Measurements from ENCODE around the gene NAMPT. TPM values are rescaled to one million over a fixed set of nuclear protein-coding genes. Genes with fewer than 3 reads are reported as not detected.

Gene NAMPT
- total RNA-seq, 6 experiments from 2014 or later: 118 to 726 (median 515) TPM

GRCh38 chr7:106313456-106313901 is 28.7 kb upstream of the NAMPT start:
- no peak for TF ChIP-seq POLR2A (IDR thresholded peaks at IDR 0.05)
- no peak for TF ChIP-seq CTCF (IDR thresholded peaks at IDR 0.05)
- H3K9me3 ChIP-seq: no peaks in the 10 kb centered on the region
- DNase-seq (no peak), ATAC-seq (peak in 1 of 4 donors; percentile 81)
- H3K27me3 ChIP-seq: no peaks in the 10 kb centered on the region
- no peaks in the 10 kb centered on the region for H3K4me1 ChIP-seq
- peak overlapping the region in 2 of 3 donors; percentile 19 to 20 for H3K27ac ChIP-seq
- H3K4me3 ChIP-seq: no peak overlapping the region
- WGBS (ENCODE audit: insufficient coverage, low coverage, low lambda C conversion rate, missing lambda C conversion rate): 40% methylated on average over 2 of the region's 2 CpGs
- intact Hi-C loops (cut with DNase I): no loop called here
- H3K36me3 ChIP-seq: no peaks in the 10 kb centered on the region

GRCh38 chr7:106312906-106313305 is 28.1 kb upstream of the NAMPT start:
- Histone ChIP-seq H3K36me3 (no peaks in the 10 kb centered on the region), H3K27ac (peak overlapping the region in 1 of 3 donors; percentile 19), H3K27me3 (no peaks in the 10 kb centered on the region), H3K4me1 (no peaks in the 10 kb centered on the region), H3K4me3 (no peak overlapping the region), H3K9me3 (no peaks in the 10 kb centered on the region)
- intact Hi-C loops (cut with DNase I): no loop called here
- TF ChIP-seq POLR2A (IDR thresholded peaks at IDR 0.05) (no peak), CTCF (IDR thresholded peaks at IDR 0.05) (no peak)
- WGBS (ENCODE audit: insufficient coverage, low coverage, low lambda C conversion rate, missing lambda C conversion rate): 59% methylated on average over 2 of the region's 2 CpGs
- ATAC-seq: no peak
- no peak for DNase-seq

GRCh38 chr7:106312099-106312871 is 27.5 kb upstream of the NAMPT start:
- no peaks in the 10 kb centered on the region for H3K4me1 ChIP-seq
- whole genome bisulfite sequencing (ENCODE audit: insufficient coverage, low coverage, low lambda C conversion rate, missing lambda C conversion rate): 66% methylated on average over 4 of the region's 4 CpGs
- no peak for DNase-seq
- intact Hi-C loops (cut with DNase I): no loop called here
- H3K4me3 ChIP-seq: no peak overlapping the region
- no peak for TF ChIP-seq POLR2A (IDR thresholded peaks at IDR 0.05)
- no peak for TF ChIP-seq CTCF (IDR thresholded peaks at IDR 0.05)
- H3K27me3 ChIP-seq: no peaks in the 10 kb centered on the region
- H3K36me3 ChIP-seq: no peaks in the 10 kb centered on the region
- no peaks in the 10 kb centered on the region for H3K9me3 ChIP-seq
- ATAC-seq: no peak
- H3K27ac ChIP-seq: no peak overlapping the region

- H3K4me3 ChIP-seq: no peak overlapping the region
- intact Hi-C loops (cut with DNase I): no loop called here
- no peaks in the 10 kb centered on the region for H3K36me3 ChIP-seq
- TF ChIP-seq CTCF (IDR thresholded peaks at IDR 0.05) (no peak), POLR2A (IDR thresholded peaks at IDR 0.05) (no peak)
- H3K4me1 ChIP-seq: no peaks in the 10 kb centered on the region
- no peak for ATAC-seq
- DNase-seq: no peak
- H3K27ac ChIP-seq: no peak overlapping the region
- H3K9me3 ChIP-seq: no peaks in the 10 kb centered on the region
- H3K27me3 ChIP-seq: no peaks in the 10 kb centered on the region
These were observed 24.6 kb upstream of the NAMPT start for GRCh38 chr7:106309362-106309761.

Measured in right lobe of liver (tissue), 6 donors.